ENCODE measurements around the gene SRMS. TPM values are rescaled to one million over a fixed set of nuclear protein-coding genes. Genes with fewer than 3 reads are reported as not detected.

SRMS gene
- total RNA-seq, 2 donors from 2014 or later = 0.32 to 0.49 TPM

DNA sequence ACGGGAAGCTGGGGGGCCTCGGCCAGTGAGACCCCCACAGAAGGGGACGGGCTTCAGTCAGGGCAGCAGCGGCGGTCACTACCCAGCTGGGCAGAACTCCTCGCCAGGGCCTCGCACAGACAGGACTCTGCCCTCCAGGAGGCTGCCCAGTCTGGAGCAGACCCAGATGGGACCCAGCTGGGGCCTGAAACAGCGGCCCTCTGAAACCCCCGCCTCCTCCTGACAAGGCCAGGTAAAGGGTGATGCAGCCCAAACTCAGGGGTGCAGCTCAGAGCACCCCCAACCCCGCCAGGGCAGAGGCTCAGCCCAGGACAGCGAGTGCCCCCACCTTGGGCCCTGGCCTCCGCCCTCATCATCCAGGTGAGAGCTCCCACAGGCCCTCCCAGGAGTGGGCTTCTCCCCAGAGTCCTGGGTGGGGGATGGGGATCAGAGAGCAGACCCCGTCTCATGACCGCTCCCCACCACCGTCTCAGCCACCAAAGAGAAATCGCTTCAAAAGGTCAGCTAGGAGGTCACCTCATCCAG, 50.9 kb downstream of the SRMS start:
- peaks cover 40% of the 10 kb centered on the region for H3K27me3 ChIP-seq

DNA sequence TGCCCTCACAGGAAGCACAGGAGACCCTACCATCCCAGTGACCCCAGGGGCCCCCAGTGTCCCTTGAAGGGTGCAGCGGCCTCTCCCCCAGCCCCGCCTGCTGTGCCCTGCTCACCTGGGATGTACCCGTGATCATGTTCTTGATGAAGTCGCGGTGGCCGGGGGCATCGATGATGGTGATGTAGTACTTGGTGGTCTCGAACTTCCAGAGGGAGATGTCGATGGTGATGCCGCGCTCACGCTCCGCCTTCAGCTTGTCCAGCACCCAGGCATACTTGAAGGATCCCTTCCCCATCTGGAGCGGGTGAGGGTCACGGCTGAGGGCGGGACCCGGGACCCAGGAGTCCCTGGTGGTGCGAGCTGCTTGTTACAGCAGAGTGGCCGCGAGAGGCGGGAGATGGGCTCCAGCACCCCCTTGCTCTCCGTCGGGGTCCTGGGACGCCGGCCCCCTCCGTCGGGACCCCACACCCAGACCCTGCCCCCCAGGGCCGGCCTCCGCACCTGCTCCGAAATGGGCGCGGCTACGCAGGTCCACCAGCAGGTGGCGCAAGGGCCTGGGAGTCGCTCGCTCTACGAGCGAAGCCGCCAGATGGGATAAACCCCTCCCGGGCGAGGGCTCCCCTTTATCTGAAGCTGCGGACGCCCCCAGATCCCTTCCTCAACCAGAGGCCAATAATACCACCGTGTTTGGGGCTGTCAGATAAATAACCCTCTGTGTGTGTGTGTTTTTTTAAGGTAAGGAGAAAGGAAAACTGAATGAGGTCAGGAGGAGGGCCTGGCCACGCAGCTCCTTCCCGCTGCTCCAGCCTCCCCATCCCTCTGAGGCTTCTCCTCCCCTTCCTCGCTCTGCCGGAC, 51.6 kb downstream of the SRMS start:
- Histone ChIP-seq H3K9me3 (no peaks in the 10 kb centered on the region), H3K9ac (ENCODE audit: low read depth in 2 of 2, low read length in 2 of 2) (no peak overlapping the region), H3K4me3 (peak overlapping the region; percentile 8), H3K4me1 (peaks cover 3% of the 10 kb centered on the region), H3K27me3 (peaks cover 40% of the 10 kb centered on the region), H3K36me3 (no peaks in the 10 kb centered on the region), H3K27ac (no peak overlapping the region)
- TF ChIP-seq CTCF (IDR thresholded peaks at IDR 0.05) = peak; percentile 92
- intact Hi-C loops (cut with DNase I) = no loop called here
- peak; percentile 68 for DNase-seq

More for the DNA sequence above, 50.9 kb downstream of the SRMS start:
- intact Hi-C loops (cut with DNase I) = no loop called here
- peak overlapping the region; percentile 8 for H3K4me3 ChIP-seq
- TF ChIP-seq CTCF (IDR thresholded peaks at IDR 0.05) = no peak
- no peaks in the 10 kb centered on the region for H3K36me3 ChIP-seq
- peaks cover 3% of the 10 kb centered on the region for H3K4me1 ChIP-seq
- H3K9ac ChIP-seq (ENCODE audit: low read depth in 2 of 2, low read length in 2 of 2) = no peak overlapping the region
- no peaks in the 10 kb centered on the region for H3K9me3 ChIP-seq
- H3K27ac ChIP-seq = no peak overlapping the region
- DNase-seq = no peak

GRCh38 chr20:63495167-63495720, 52.3 kb downstream of the SRMS start:
- Histone ChIP-seq H3K27me3 (peaks cover 36% of the 10 kb centered on the region), H3K27ac (no peak overlapping the region), H3K4me1 (peaks cover 3% of the 10 kb centered on the region), H3K36me3 (no peaks in the 10 kb centered on the region), H3K9ac (ENCODE audit: low read depth in 2 of 2, low read length in 2 of 2) (no peak overlapping the region), H3K4me3 (no peak overlapping the region), H3K9me3 (no peaks in the 10 kb centered on the region)
- no peak for DNase-seq
- no peak for TF ChIP-seq CTCF (IDR thresholded peaks at IDR 0.05)
- intact Hi-C loops (cut with DNase I) = no loop called here

- no peak for DNase-seq
Measured at GRCh38 chr20:63494420-63495166, 53.0 kb downstream of the SRMS start.

More at GRCh38 chr20:63494420-63495166, 53.0 kb downstream of the SRMS start:
- TF ChIP-seq CTCF (IDR thresholded peaks at IDR 0.05) = no peak
- no peak overlapping the region for H3K27ac ChIP-seq
- peaks cover 30% of the 10 kb centered on the region for H3K27me3 ChIP-seq
- H3K4me3 ChIP-seq = no peak overlapping the region
- H3K36me3 ChIP-seq = no peaks in the 10 kb centered on the region
- H3K4me1 ChIP-seq = peaks cover 3% of the 10 kb centered on the region
- H3K9ac ChIP-seq (ENCODE audit: low read depth in 2 of 2, low read length in 2 of 2) = no peak overlapping the region
- intact Hi-C loops (cut with DNase I) = no loop called here
- H3K9me3 ChIP-seq = no peaks in the 10 kb centered on the region
